Spleen (tissue), 7 donors: Measurements from ENCODE around the gene NTRK2.

Source experiments
- POLR2A ChIP-seq, 3 donors: fragments of 450-650 bp; IDR thresholded peaks; one replicate each; pipeline ENCODE4 v1.5.1; 2017; ENCODE audit warnings: antibody characterized with exemption in 3 of 3, mild to moderate bottlenecking in 1 of 3
- POLR2AphosphoS5 ChIP-seq, 3 donors: sonication (generic); formaldehyde crosslinking; IDR thresholded peaks; one replicate each; pipeline ENCODE4 v1.5.1; 2017; ENCODE audit warnings: antibody characterized with exemption in 3 of 3
- TF ChIP-seq, protein P1 (sequence below), 11 experiments: fragments of 200-600 bp in 7 of 11; fragments of 450-650 bp in 4 of 11; sonication (generic) in 4 of 11; IDR thresholded peaks in 8 of 11; conservative IDR thresholded peaks in 3 of 11; 1 replicate in 7 of 11; 2 replicates in 4 of 11; pipeline versions ENCODE4 v1.4.0 to v1.8.0; 2016 to 2021; ENCODE audit warnings: antibody characterized with exemption in 11 of 11, inconsistent platforms in 4 of 11, mild to moderate bottlenecking in 1 of 11
- donor health status: DM: no; HTN: no; CAD: no; lungs with moderate emphysema.
- donor health status: DM: no; HTN: no; CAD: no.
- donor health status: DM: no; HTN: no; CAD: no.

DNA sequence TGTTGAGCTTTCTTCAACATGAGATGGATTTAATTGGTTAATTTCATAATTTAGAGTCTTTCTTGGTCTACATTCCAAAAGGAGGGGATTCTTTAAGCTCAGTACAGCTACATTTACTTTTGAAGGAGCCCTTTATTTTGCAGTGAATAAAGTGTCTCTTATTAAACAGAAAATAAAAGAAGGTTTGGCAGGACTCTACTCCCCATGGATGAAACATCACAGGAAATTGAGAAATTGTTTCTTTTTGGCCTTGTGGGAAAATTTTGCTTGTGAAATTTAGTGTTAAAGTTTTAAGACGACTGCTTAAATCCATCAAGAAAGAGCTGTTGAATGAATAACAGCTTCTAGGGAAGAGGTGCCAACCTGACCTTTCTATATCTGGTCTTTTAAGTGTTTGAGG, 187.7 kb downstream of the NTRK2 start:
- TF ChIP-seq, protein P1, sequence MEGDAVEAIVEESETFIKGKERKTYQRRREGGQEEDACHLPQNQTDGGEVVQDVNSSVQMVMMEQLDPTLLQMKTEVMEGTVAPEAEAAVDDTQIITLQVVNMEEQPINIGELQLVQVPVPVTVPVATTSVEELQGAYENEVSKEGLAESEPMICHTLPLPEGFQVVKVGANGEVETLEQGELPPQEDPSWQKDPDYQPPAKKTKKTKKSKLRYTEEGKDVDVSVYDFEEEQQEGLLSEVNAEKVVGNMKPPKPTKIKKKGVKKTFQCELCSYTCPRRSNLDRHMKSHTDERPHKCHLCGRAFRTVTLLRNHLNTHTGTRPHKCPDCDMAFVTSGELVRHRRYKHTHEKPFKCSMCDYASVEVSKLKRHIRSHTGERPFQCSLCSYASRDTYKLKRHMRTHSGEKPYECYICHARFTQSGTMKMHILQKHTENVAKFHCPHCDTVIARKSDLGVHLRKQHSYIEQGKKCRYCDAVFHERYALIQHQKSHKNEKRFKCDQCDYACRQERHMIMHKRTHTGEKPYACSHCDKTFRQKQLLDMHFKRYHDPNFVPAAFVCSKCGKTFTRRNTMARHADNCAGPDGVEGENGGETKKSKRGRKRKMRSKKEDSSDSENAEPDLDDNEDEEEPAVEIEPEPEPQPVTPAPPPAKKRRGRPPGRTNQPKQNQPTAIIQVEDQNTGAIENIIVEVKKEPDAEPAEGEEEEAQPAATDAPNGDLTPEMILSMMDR (IDR thresholded peaks at IDR 0.05 in 8 of 11, conservative IDR thresholded peaks at IDR 0.05 in 3 of 11), result no peak
- TF ChIP-seq POLR2AphosphoS5 (IDR thresholded peaks at IDR 0.05), result no peak
- TF ChIP-seq POLR2A (IDR thresholded peaks at IDR 0.05), result no peak
